Mesenchymal stem cell (in vitro differentiated cells and primary cell): ENCODE measurements around the gene HELZ2.

Experiments used
- DNase-seq: peaks from one replicate; pipeline ENCODE4 v3.0.0-alpha.2; 2013
- H2AFZ ChIP-seq: one replicate; pipeline ENCODE4 v1.6.1; 2013; ENCODE audit warnings: low read depth, mild to moderate bottlenecking, control low read depth, inconsistent platforms, low read length, moderate library complexity
- H2AK5ac ChIP-seq: 2 replicates; pipeline ENCODE4 v1.6.1; 2013; ENCODE audit warnings: low read length, moderate library complexity, mild to moderate bottlenecking, inconsistent platforms; ENCODE audit not compliant: severe bottlenecking
- H2BK120ac ChIP-seq: one replicate; pipeline ENCODE4 v1.6.1; 2013; ENCODE audit warnings: low read depth, mild to moderate bottlenecking, inconsistent platforms, low read length, moderate library complexity
- H2BK12ac ChIP-seq, 2 experiments: one replicate each; pipeline ENCODE4 v1.6.1; 2013; ENCODE audit warnings: inconsistent platforms in 2 of 2, low read length in 2 of 2, mild to moderate bottlenecking in 2 of 2, moderate library complexity in 2 of 2, control low read depth in 1 of 2
- H2BK15ac ChIP-seq: one replicate; pipeline ENCODE4 v1.6.1; 2013; ENCODE audit warnings: mild to moderate bottlenecking, low read depth, inconsistent platforms; ENCODE audit not compliant: poor library complexity, severe bottlenecking
- H2BK5ac ChIP-seq: 2 replicates; pipeline ENCODE4 v1.6.1; 2013; ENCODE audit warnings: low read depth, mild to moderate bottlenecking, low read length, control low read depth, inconsistent platforms; ENCODE audit not compliant: poor library complexity, severe bottlenecking
- H3K14ac ChIP-seq, 2 experiments: one replicate each; pipeline ENCODE4 v1.6.1; 2013; ENCODE audit warnings: inconsistent platforms in 2 of 2, low read length in 2 of 2, control low read depth in 1 of 2, mild to moderate bottlenecking in 1 of 2, moderate library complexity in 1 of 2
- H3K18ac ChIP-seq, 2 experiments: one replicate each; pipeline ENCODE4 v1.6.1; 2013; ENCODE audit warnings: inconsistent platforms in 2 of 2, low read length in 2 of 2, control low read depth in 1 of 2, low read depth in 1 of 2, mild to moderate bottlenecking in 1 of 2
- H3K23ac ChIP-seq, 2 experiments: one replicate each; pipeline ENCODE4 v1.6.1; 2013; ENCODE audit warnings: inconsistent platforms in 2 of 2, low read length in 2 of 2, mild to moderate bottlenecking in 2 of 2, moderate library complexity in 2 of 2, control low read depth in 1 of 2
- H3K27ac ChIP-seq: 2 replicates; pipeline ENCODE4 v1.5.1; 2013; ENCODE audit warnings: mild to moderate bottlenecking, moderate library complexity, low read length, control low read depth, inconsistent platforms; ENCODE audit not compliant: poor library complexity, severe bottlenecking
- H3K27me3 ChIP-seq, 2 experiments: 2 replicates each; pipeline versions ENCODE4 v1.6.1 to v1.7.0; 2013; ENCODE audit warnings: low read length in 2 of 2, mild to moderate bottlenecking in 2 of 2, moderate library complexity in 2 of 2, control low read depth in 1 of 2, inconsistent platforms in 1 of 2; ENCODE audit not compliant: control insufficient read depth in 1 of 2, insufficient read depth in 1 of 2
- H3K36me3 ChIP-seq, 2 experiments: 2 replicates each; pipeline versions ENCODE4 v1.6.1 to v1.7.0; 2013; ENCODE audit warnings: low read length in 2 of 2, control low read depth in 1 of 2, inconsistent platforms in 1 of 2, low read depth in 1 of 2, mild to moderate bottlenecking in 1 of 2; ENCODE audit not compliant: insufficient read depth in 2 of 2, control insufficient read depth in 1 of 2
- H3K4ac ChIP-seq, 2 experiments: one replicate each; pipeline ENCODE4 v1.6.1; 2013; ENCODE audit warnings: inconsistent platforms in 2 of 2, low read length in 2 of 2, mild to moderate bottlenecking in 2 of 2, moderate library complexity in 2 of 2, control low read depth in 1 of 2, low read depth in 1 of 2
- H3K4me1 ChIP-seq: 2 replicates; pipeline ENCODE4 v1.6.1; 2013; ENCODE audit warnings: low read depth, low read length, control low read depth; ENCODE audit not compliant: control insufficient read depth, insufficient read depth
- H3K4me2 ChIP-seq: 2 replicates; pipeline ENCODE4 v1.6.1; 2013; ENCODE audit warnings: low read length, mild to moderate bottlenecking, inconsistent platforms; ENCODE audit not compliant: poor library complexity, severe bottlenecking
- H3K4me3 ChIP-seq, 2 experiments: 2 replicates each; pipeline versions ENCODE4 v1.5.1 to v1.7.0; 2013; ENCODE audit warnings: low read length in 2 of 2, mild to moderate bottlenecking in 2 of 2, control low read depth in 1 of 2, low read depth in 1 of 2; ENCODE audit not compliant: insufficient read depth in 1 of 2
- H3K79me1 ChIP-seq: replicated peaks from 2 replicates; pipeline ENCODE4 v1.6.1; 2013; ENCODE audit warnings: mild to moderate bottlenecking, control low read depth, low read length, inconsistent platforms; ENCODE audit not compliant: poor library complexity, severe bottlenecking
- H3K9ac ChIP-seq: 2 replicates; pipeline ENCODE4 v1.7.0; 2013; ENCODE audit warnings: mild to moderate bottlenecking, low read length, moderate library complexity
- H3K9me3 ChIP-seq: 2 replicates; pipeline ENCODE4 v1.7.0; 2013; ENCODE audit warnings: mild to moderate bottlenecking, low read length; ENCODE audit not compliant: control insufficient read depth
- H4K8ac ChIP-seq: one replicate; pipeline ENCODE4 v1.6.1; 2013; ENCODE audit warnings: inconsistent platforms, mild to moderate bottlenecking, low read length, moderate library complexity
- H4K91ac ChIP-seq: one replicate; pipeline ENCODE4 v1.6.1; 2013; ENCODE audit warnings: mild to moderate bottlenecking, low read length, inconsistent platforms
- WGBS: methylation state at CpG from one replicate; pipeline ENCODE4 v1.1.7; 2013; ENCODE audit warnings: mixed read lengths; 5-methylcytosine and 5-hydroxymethylcytosine counted together

Gene HELZ2

DNA sequence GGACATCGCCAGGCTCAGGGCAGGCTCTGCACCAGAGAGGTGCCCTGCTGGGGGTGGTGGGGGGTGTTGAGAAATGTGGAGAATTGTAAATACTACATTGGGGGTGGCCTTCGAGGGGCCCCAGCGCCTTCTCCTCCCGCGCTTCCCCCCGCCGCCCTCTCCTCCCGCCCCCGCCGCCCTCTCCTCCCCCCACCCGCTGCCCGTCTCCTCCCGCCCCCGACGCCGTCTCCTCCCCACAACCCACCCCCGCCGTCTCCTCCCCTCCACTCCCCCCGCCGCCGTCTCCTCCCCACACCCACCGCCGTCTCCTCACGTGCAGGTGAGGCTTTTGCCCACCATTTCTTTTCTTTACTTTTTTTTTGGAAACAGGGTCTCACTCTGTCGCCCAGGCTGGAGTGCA lies 25.0 kb downstream of the HELZ2 start:
- Histone ChIP-seq H3K9ac (no peak overlapping the region), H4K8ac (no peak overlapping the region), H3K14ac (no peak overlapping the region), H3K27ac (no peak overlapping the region), H2BK12ac (no peak overlapping the region), H3K23ac (no peak overlapping the region), H2BK120ac (no peak overlapping the region), H2BK15ac (no peak overlapping the region), H2AFZ (no peak overlapping the region), H3K4ac (no peak overlapping the region), H3K36me3 (no peaks in the 10 kb centered on the region), H3K9me3 (no peaks in the 10 kb centered on the region), H3K4me1 (peaks cover 27% of the 10 kb centered on the region), H4K91ac (no peak overlapping the region), H3K4me3 (no peak overlapping the region), H3K79me1 (no peaks in the 10 kb centered on the region), H2AK5ac (no peak overlapping the region), H3K4me2 (no peak overlapping the region), H3K27me3 (peaks cover 11 to 69% of the 10 kb centered on the region in 2 experiments), H3K18ac (no peak overlapping the region), H2BK5ac (no peak overlapping the region)
- 100% methylated on average over 1 of the region's 25 CpGs for WGBS
- no peak for DNase-seq

- no peak overlapping the region for H2BK15ac ChIP-seq
- no peak overlapping the region for H3K18ac ChIP-seq
- peaks cover 23% of the 10 kb centered on the region for H3K4me1 ChIP-seq
- H3K4me3 ChIP-seq: no peak overlapping the region
- H4K91ac ChIP-seq: no peak overlapping the region
- no peaks in the 10 kb centered on the region for H3K79me1 ChIP-seq
- H2AFZ ChIP-seq: no peak overlapping the region
- peaks cover 11 to 73% of the 10 kb centered on the region in 2 experiments for H3K27me3 ChIP-seq
- H2AK5ac ChIP-seq: no peak overlapping the region
- H3K4me2 ChIP-seq: no peak overlapping the region
- no peak for DNase-seq
- no peak overlapping the region for H2BK12ac ChIP-seq
- H3K9me3 ChIP-seq: no peaks in the 10 kb centered on the region
- H2BK120ac ChIP-seq: no peak overlapping the region
- no peak overlapping the region for H4K8ac ChIP-seq
- no peak overlapping the region for H3K9ac ChIP-seq
- H3K36me3 ChIP-seq: no peaks in the 10 kb centered on the region
- H3K4ac ChIP-seq: no peak overlapping the region
- no peak overlapping the region for H3K14ac ChIP-seq
- H3K23ac ChIP-seq: no peak overlapping the region
- no peak overlapping the region for H3K27ac ChIP-seq
- H2BK5ac ChIP-seq: no peak overlapping the region
- WGBS: 65% methylated on average over 11 of the region's 11 CpGs
These were observed 25.5 kb downstream of the HELZ2 start for GRCh38 chr20:63548542-63548941.

DNA sequence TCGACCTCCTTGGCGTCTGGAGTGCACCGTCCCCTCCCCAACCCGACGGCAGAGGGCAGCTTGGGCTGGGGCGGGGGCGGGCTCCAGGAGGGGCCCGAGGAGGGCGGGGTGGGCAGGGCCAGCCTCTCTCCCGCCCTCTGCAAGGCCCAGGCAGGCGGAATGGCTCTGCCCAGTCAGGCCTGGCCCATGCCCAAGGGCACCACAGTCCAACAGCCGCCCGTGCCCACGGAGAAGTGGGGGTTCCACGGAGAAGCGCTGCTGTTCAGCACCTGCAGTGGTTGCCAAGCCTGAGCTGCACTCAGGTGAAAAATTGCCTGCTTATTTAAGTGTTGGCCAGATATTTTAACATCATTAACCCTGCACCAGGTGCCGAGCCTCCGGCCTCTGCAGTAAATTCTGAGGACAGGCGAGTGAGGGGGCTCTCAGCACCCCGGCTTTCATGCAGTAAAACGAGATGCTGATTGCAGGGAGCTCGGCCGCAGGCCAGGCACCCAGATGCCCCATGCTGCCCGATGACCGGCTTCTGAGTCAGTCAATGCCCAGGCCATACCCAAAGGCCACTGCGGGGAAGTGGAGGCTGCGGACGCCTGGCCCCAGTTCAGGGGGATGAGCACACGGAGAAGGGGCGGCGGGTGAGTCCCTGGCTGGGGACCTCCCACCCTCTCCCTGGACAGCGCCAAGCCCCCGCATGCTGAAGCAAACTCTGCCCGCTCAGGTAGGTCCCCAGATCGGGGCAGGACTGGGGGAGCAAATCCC lies 26.1 kb downstream of the HELZ2 start, which contains the start of gene SRMS:
Gene SRMS, minus strand, starts transcription at position 25 of the 756 bp plus-strand sequence. CDS start 286 bp downstream, outside the sequence.
- no peak within 1 kb of the TSS for H3K4ac ChIP-seq
- no peak within 1 kb of the TSS for H2AK5ac ChIP-seq
- no peak within 1 kb of the TSS for H3K23ac ChIP-seq
- H3K4me1 ChIP-seq: peaks cover 17% of the 10 kb centered on the region
- no peak within 1 kb of the TSS for H2BK5ac ChIP-seq
- no peak within 1 kb of the TSS for H3K9ac ChIP-seq
- no peak within 1 kb of the TSS for H2BK12ac ChIP-seq
- H2BK15ac ChIP-seq: no peak within 1 kb of the TSS
- no peak within 1 kb of the TSS for H3K4me2 ChIP-seq
- no peak within 1 kb of the TSS for H2AFZ ChIP-seq
- no peak within 1 kb of the TSS for H3K4me3 ChIP-seq
- H3K79me1 ChIP-seq: no peaks in the 10 kb centered on the region
- 60% methylated on average over 31 of the region's 35 CpGs for WGBS
- H3K9me3 ChIP-seq: no peaks in the 10 kb centered on the region
- H3K36me3 ChIP-seq: no peaks in the 10 kb centered on the region
- H2BK120ac ChIP-seq: no peak within 1 kb of the TSS
- H3K14ac ChIP-seq: no peak within 1 kb of the TSS
- H4K91ac ChIP-seq: no peak within 1 kb of the TSS
- no peak within 1 kb of the TSS for H3K18ac ChIP-seq
- no peak within 1 kb of the TSS for H3K27ac ChIP-seq
- DNase-seq: no peak
- H4K8ac ChIP-seq: no peak within 1 kb of the TSS
- peaks cover 11 to 76% of the 10 kb centered on the region in 2 experiments for H3K27me3 ChIP-seq

- Histone ChIP-seq H3K27ac (no peak overlapping the region), H3K9ac (no peak overlapping the region), H2BK15ac (no peak overlapping the region), H2AK5ac (no peak overlapping the region), H3K4me1 (peaks cover 15% of the 10 kb centered on the region), H3K4me3 (no peak overlapping the region), H3K36me3 (no peaks in the 10 kb centered on the region), H3K4me2 (no peak overlapping the region), H3K23ac (no peak overlapping the region), H2BK120ac (no peak overlapping the region), H3K18ac (no peak overlapping the region), H3K79me1 (no peaks in the 10 kb centered on the region), H3K4ac (no peak overlapping the region), H4K91ac (no peak overlapping the region), H4K8ac (no peak overlapping the region), H2BK12ac (no peak overlapping the region), H3K14ac (no peak overlapping the region), H3K27me3 (peaks cover 11 to 81% of the 10 kb centered on the region in 2 experiments), H2BK5ac (no peak overlapping the region), H2AFZ (no peak overlapping the region), H3K9me3 (no peaks in the 10 kb centered on the region)
- WGBS: 72% methylated on average over 58 of the region's 58 CpGs
- DNase-seq: no peak
These were observed 26.9 kb downstream of the HELZ2 start for GRCh38 chr20:63546956-63547724.
